GM12873 (cell line): ENCODE results near the gene MUC5AC.

Experiments used
- CTCF ChIP-seq: IDR thresholded peaks from 2 replicates; pipeline ENCODE4 v1.5.1; 2012; ENCODE audit warnings: low read depth, mild to moderate bottlenecking, moderate library complexity, low read length, control low read depth; ENCODE audit not compliant: insufficient read depth; ENCODE audit errors: missing control alignments

MUC5AC gene

GRCh38 chr11:1165256-1166041 lies 7.7 kb downstream of the MUC5AC start:
- TF ChIP-seq CTCF = no peak

- no peak for TF ChIP-seq CTCF
Observed at GRCh38 chr11:1167256-1167655, 9.5 kb downstream of the MUC5AC start.

- no peak for TF ChIP-seq CTCF
Observed at GRCh38 chr11:1167751-1168231, 10.0 kb downstream of the MUC5AC start.

GRCh38 chr11:1168256-1168655 lies 10.5 kb downstream of the MUC5AC start:
- no peak for TF ChIP-seq CTCF

GRCh38 chr11:1168721-1169161 lies 11.0 kb downstream of the MUC5AC start:
- TF ChIP-seq CTCF = no peak

- TF ChIP-seq CTCF = no peak
Observed at GRCh38 chr11:1171223-1171984, 13.7 kb downstream of the MUC5AC start.

- no peak for TF ChIP-seq CTCF
Observed at GRCh38 chr11:1171985-1172728, 14.4 kb downstream of the MUC5AC start.
